ENCODE measurements around the gene AKNA. TPM values are rescaled to one million over a fixed set of nuclear protein-coding genes. Genes with fewer than 3 reads are reported as not detected.

AKNA gene
- total RNA-seq, 1 experiment from 2014 or later = 20.6 TPM

DNA sequence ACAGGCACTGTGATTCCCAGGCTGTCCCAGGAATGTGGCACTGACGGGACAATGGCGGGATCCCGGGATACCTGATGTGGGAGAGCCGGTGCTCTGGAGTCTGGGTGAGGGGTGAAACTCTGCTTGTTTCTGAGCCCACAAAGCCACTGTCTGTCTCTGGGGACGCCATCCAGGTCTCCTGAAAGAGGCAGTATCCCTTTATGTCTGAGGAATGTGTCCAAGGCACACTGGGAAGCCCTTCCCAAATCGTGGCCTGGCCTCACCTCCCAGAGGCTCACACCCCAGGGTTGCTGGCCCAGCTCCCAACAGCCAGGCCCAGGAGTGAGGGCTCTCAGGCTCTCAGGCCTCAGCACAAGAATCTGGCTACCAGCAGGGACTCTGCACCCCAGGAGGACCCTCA is 31.0 kb downstream of the AKNA start:
- Histone ChIP-seq H3K27ac (ENCODE audit: low read depth, low read length) (no peak overlapping the region), H3K9me3 (ENCODE audit: control insufficient read depth in 1 of 2, insufficient read depth in 1 of 2, low read depth in 1 of 2, low read length in 2 of 2) (no peaks in the 10 kb centered on the region), H3K4me2 (ENCODE audit: low read length) (no peak overlapping the region), H2AFZ (ENCODE audit: low read depth, low read length, poor library complexity, severe bottlenecking) (no peak overlapping the region), H3K9ac (ENCODE audit: low read length) (no peak overlapping the region), H3K79me2 (ENCODE audit: insufficient read depth, low read length) (no peaks in the 10 kb centered on the region), H3K27me3 (ENCODE audit: insufficient read depth, low read length) (no peaks in the 10 kb centered on the region), H3K4me1 (ENCODE audit: control insufficient read depth in 1 of 2, insufficient read depth in 2 of 2, low read length in 2 of 2) (no peaks in the 10 kb centered on the region), H3K4me3 (replicated peaks in 1 of 2; ENCODE audit: low read depth in 1 of 2, low read length in 2 of 2) (no peak overlapping the region), H3K9me2 (ENCODE audit: insufficient read depth) (no peaks in the 10 kb centered on the region), H4K20me1 (ENCODE audit: insufficient read depth) (no peaks in the 10 kb centered on the region), H3K36me3 (ENCODE audit: control insufficient read depth in 1 of 2, insufficient read depth in 2 of 2, low read length in 2 of 2) (no peaks in the 10 kb centered on the region; a peak in 1 of 4 replicates)
- BruUV-seq (replicated peaks) = no TSS peak
- TF ChIP-seq, protein P1, sequence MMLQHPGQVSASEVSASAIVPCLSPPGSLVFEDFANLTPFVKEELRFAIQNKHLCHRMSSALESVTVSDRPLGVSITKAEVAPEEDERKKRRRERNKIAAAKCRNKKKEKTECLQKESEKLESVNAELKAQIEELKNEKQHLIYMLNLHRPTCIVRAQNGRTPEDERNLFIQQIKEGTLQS (IDR thresholded peaks at IDR 0.05) = no peak
- no peak for TF ChIP-seq ZFX (IDR thresholded peaks at IDR 0.05)
- TF ChIP-seq CBX3 (IDR thresholded peaks at IDR 0.05; ENCODE audit: low read depth) = no peak
- no peak for TF ChIP-seq FOSL1 (IDR thresholded peaks at IDR 0.05; ENCODE audit: low read depth)
- TF ChIP-seq, protein P2, sequence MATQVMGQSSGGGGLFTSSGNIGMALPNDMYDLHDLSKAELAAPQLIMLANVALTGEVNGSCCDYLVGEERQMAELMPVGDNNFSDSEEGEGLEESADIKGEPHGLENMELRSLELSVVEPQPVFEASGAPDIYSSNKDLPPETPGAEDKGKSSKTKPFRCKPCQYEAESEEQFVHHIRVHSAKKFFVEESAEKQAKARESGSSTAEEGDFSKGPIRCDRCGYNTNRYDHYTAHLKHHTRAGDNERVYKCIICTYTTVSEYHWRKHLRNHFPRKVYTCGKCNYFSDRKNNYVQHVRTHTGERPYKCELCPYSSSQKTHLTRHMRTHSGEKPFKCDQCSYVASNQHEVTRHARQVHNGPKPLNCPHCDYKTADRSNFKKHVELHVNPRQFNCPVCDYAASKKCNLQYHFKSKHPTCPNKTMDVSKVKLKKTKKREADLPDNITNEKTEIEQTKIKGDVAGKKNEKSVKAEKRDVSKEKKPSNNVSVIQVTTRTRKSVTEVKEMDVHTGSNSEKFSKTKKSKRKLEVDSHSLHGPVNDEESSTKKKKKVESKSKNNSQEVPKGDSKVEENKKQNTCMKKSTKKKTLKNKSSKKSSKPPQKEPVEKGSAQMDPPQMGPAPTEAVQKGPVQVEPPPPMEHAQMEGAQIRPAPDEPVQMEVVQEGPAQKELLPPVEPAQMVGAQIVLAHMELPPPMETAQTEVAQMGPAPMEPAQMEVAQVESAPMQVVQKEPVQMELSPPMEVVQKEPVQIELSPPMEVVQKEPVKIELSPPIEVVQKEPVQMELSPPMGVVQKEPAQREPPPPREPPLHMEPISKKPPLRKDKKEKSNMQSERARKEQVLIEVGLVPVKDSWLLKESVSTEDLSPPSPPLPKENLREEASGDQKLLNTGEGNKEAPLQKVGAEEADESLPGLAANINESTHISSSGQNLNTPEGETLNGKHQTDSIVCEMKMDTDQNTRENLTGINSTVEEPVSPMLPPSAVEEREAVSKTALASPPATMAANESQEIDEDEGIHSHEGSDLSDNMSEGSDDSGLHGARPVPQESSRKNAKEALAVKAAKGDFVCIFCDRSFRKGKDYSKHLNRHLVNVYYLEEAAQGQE (IDR thresholded peaks at IDR 0.05; ENCODE audit: low read depth) = no peak
- TF ChIP-seq POLR2AphosphoS5 (IDR thresholded peaks at IDR 0.05; ENCODE audit: low read depth, low read length) = no peak
- ChIA-PET RAD21 (ENCODE audit: low non-redundant PET in 1 of 2, low total read pairs in 2 of 2, uncharacterized antibody in 2 of 2, unreplicated experiment in 2 of 2) (no interaction called here), CTCF (no interaction called here), POLR2A (no interaction called here)
- ATAC-seq = no peak
- no peak for DNase-seq (ENCODE audit: low read depth, low spot score)
- intact Hi-C loops (cut with micrococcal nuclease) = no loop called here

GRCh38 chr9:114355821-114356220 is 32.0 kb downstream of the AKNA start:
- Histone ChIP-seq H3K9me2 (ENCODE audit: insufficient read depth) (no peaks in the 10 kb centered on the region), H4K20me1 (ENCODE audit: insufficient read depth) (no peaks in the 10 kb centered on the region), H2AFZ (ENCODE audit: low read depth, low read length, poor library complexity, severe bottlenecking) (no peak overlapping the region), H3K4me3 (replicated peaks in 1 of 2; ENCODE audit: low read depth in 1 of 2, low read length in 2 of 2) (no peak overlapping the region), H3K9ac (ENCODE audit: low read length) (no peak overlapping the region), H3K4me2 (ENCODE audit: low read length) (no peak overlapping the region), H3K27me3 (ENCODE audit: insufficient read depth, low read length) (no peaks in the 10 kb centered on the region), H3K9me3 (ENCODE audit: control insufficient read depth in 1 of 2, insufficient read depth in 1 of 2, low read depth in 1 of 2, low read length in 2 of 2) (no peaks in the 10 kb centered on the region), H3K79me2 (ENCODE audit: insufficient read depth, low read length) (no peaks in the 10 kb centered on the region), H3K36me3 (ENCODE audit: control insufficient read depth in 1 of 2, insufficient read depth in 2 of 2, low read length in 2 of 2) (no peaks in the 10 kb centered on the region; a peak in 1 of 4 replicates), H3K27ac (ENCODE audit: low read depth, low read length) (no peak overlapping the region), H3K4me1 (ENCODE audit: control insufficient read depth in 1 of 2, insufficient read depth in 2 of 2, low read length in 2 of 2) (no peaks in the 10 kb centered on the region)
- CTCF ChIA-PET = no interaction called here
- no peak for DNase-seq (ENCODE audit: low read depth, low spot score)
- POLR2A ChIA-PET = no interaction called here
- RAD21 ChIA-PET (ENCODE audit: low non-redundant PET in 1 of 2, low total read pairs in 2 of 2, uncharacterized antibody in 2 of 2, unreplicated experiment in 2 of 2) = interaction anchor here in 1 of 2 experiments (0.6 kb wide), 1 partner anchor 18 kb away, joined by 9 read pairs; no protein-coding TSS in a partner anchor
- no TSS peak for BruUV-seq (replicated peaks)
- intact Hi-C loops (cut with micrococcal nuclease) = no loop called here
- no peak for ATAC-seq
- no peak for TF ChIP-seq ELF1 (IDR thresholded peaks at IDR 0.05; ENCODE audit: borderline replicate concordance, low read depth)
